ENCODE measurements around the gene GRK3.

DNA sequence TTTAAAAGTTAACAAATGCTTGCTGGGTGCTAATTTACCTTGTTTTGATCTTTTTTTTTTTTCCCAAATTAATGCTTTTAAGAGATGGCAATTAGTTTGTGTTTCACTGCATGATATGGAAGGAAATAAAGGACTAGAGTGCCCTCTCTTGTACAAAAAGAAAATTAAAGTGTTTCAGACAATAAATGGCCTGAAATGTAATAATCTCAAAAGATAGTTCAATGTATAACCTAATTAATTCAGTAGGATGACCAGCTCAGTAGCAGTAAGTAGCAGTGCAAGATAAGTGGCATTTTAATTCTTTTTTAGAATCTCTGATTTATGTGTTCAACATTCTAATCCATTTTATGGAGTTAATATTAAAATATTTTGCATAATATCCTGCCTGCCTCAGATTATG is 137.6 kb downstream of the GRK3 start:
- TF ChIP-seq, protein P1, sequence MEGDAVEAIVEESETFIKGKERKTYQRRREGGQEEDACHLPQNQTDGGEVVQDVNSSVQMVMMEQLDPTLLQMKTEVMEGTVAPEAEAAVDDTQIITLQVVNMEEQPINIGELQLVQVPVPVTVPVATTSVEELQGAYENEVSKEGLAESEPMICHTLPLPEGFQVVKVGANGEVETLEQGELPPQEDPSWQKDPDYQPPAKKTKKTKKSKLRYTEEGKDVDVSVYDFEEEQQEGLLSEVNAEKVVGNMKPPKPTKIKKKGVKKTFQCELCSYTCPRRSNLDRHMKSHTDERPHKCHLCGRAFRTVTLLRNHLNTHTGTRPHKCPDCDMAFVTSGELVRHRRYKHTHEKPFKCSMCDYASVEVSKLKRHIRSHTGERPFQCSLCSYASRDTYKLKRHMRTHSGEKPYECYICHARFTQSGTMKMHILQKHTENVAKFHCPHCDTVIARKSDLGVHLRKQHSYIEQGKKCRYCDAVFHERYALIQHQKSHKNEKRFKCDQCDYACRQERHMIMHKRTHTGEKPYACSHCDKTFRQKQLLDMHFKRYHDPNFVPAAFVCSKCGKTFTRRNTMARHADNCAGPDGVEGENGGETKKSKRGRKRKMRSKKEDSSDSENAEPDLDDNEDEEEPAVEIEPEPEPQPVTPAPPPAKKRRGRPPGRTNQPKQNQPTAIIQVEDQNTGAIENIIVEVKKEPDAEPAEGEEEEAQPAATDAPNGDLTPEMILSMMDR (IDR thresholded peaks at IDR 0.05) = peak in 4 of 6 experiments; percentile 32 to 50 (median 40)
- TF ChIP-seq POLR2A (IDR thresholded peaks at IDR 0.05) = no peak

Data from Peyer's patch (tissue), 4 donors.